LNCaP clone FGC (cell line): ENCODE data around the gene ADAM17.
A peak's percentile ranks its signal among the peaks of the same experiment; 100 is the strongest.
"Not testable (repeated sequence)": the region's sequence is repeated elsewhere in the genome, so short reads cannot be mapped to it uniquely, and the experiment has no call there.

Experiments used
- DNase-seq: peaks from one replicate; pipeline ENCODE4 v3.0.0-alpha.2; 2011; ENCODE audit warnings: low read depth
- H3K4me3 ChIP-seq: 2 replicates; pipeline ENCODE4 v1.5.1; 2011; ENCODE audit warnings: mild to moderate bottlenecking, low read depth, low read length, control low read depth
- TF ChIP-seq, protein P1 (sequence below): IDR thresholded peaks from 2 replicates; pipeline ENCODE4 v1.5.1; 2012; ENCODE audit warnings: mild to moderate bottlenecking; ENCODE audit not compliant: control insufficient read depth, insufficient read depth; ENCODE audit errors: extremely low read depth

The ADAM17 gene

DNA sequence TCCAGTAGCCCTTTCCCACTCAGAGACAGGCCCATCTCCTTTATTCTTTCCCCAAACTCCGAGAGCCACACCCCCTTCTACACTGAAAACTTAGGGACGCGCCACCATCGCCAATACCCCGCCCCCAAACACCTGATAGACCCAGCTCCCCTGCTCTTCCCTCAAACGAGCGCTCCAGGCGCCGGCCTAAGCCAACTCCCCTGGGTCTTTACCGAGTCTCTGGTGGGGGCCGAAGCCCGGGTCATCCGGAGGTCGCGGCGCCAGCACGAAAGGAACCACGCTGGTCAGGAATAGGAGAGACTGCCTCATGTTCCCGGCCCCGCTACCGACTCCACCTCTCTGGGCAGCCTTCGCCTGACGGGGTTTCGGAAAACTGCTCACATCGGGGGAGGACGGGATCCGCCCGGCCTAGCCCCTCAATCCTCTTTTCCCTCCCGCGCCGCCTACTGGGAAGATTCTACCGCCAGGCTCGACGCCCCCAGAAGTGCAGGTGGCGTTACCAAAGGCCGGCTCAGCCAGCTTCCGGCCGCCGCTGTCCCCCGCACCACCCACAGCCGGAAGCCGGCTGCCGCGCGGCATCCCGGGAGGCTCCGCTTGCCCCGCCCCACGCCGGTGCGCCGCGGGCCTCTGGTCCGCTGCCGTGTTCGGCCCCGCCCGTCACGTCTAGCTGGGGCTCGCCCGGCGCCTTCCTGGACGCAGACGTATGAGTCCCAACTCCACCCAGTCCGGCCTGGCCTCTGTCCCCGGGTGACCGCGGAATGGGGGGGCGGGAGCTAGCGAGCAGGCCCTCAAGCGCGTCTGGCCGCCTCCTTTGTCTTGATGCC, at the start of gene ADAM17:
ADAM17 (minus strand) TSS at position 534 of the 824 bp plus-strand sequence; CDS start at position 309, 225 bp downstream.
- peak within 1 kb of the TSS; percentile 97 for H3K4me3 ChIP-seq
- peak; percentile 88 for DNase-seq
- TF ChIP-seq, protein P1, sequence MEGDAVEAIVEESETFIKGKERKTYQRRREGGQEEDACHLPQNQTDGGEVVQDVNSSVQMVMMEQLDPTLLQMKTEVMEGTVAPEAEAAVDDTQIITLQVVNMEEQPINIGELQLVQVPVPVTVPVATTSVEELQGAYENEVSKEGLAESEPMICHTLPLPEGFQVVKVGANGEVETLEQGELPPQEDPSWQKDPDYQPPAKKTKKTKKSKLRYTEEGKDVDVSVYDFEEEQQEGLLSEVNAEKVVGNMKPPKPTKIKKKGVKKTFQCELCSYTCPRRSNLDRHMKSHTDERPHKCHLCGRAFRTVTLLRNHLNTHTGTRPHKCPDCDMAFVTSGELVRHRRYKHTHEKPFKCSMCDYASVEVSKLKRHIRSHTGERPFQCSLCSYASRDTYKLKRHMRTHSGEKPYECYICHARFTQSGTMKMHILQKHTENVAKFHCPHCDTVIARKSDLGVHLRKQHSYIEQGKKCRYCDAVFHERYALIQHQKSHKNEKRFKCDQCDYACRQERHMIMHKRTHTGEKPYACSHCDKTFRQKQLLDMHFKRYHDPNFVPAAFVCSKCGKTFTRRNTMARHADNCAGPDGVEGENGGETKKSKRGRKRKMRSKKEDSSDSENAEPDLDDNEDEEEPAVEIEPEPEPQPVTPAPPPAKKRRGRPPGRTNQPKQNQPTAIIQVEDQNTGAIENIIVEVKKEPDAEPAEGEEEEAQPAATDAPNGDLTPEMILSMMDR = peak; percentile 63

DNA sequence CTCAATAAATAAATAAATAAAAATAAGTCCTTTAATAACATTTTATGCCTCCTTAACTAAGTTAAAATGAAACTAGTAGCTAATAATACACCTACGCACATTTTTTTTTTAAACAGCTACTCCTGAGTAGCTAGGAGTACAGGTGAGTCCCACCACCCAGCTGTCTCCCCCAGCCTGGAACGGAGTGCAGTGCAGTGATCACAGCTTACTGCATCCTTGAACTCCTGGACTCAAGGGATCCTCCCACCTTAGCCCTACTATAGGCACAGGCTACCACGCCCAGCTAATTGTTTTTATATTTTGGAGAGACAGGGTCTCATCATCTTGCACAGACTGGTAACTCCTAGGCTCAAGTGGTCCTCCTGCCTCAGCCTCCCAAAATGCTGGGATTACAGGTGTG, 46.8 kb upstream of the ADAM17 start:
- H3K4me3 ChIP-seq = no peak overlapping the region
- DNase-seq = no peak
- TF ChIP-seq, protein P1 = no peak

DNA sequence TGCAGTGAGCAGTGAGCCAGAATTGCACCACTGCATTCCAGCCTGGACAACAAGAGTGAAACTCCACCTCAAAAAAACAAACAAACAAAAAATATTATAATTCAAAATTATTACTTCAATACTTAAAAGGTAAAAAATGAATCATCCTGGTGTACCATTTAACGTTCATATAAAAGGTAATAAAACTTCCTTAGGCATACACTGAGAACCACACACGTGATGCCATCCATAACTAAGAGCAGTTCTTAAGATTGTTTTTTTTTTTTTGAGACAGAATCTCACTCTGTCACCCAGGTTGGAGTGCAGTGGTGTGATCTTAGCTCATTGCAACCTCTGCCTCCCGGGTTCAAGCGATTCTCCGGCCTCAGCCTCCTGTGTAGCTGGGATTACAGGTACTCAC, 45.8 kb upstream of the ADAM17 start:
- TF ChIP-seq, protein P1 = no peak
- DNase-seq = no peak
- no peak overlapping the region for H3K4me3 ChIP-seq

DNA sequence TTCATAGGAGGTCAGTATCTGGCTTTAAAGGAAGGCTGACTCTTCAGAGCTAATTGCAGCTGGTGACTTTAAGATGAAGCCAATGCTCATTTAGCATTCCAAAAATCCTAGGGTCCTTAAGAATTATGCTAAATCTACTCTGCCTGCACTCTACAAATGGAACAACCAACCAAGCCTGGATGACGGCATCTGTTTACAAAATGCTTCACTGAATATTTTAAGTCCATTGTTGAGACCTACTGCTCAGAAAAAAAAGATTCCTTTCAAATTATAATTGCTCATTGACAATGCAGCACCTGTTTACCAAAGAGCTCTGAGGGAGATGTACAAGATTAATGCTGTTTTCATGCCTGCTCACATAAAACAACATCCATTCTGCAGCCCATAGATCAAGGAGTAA, 43.8 kb upstream of the ADAM17 start:
- no peak for DNase-seq
- TF ChIP-seq, protein P1 = no peak
- no peak overlapping the region for H3K4me3 ChIP-seq

DNA sequence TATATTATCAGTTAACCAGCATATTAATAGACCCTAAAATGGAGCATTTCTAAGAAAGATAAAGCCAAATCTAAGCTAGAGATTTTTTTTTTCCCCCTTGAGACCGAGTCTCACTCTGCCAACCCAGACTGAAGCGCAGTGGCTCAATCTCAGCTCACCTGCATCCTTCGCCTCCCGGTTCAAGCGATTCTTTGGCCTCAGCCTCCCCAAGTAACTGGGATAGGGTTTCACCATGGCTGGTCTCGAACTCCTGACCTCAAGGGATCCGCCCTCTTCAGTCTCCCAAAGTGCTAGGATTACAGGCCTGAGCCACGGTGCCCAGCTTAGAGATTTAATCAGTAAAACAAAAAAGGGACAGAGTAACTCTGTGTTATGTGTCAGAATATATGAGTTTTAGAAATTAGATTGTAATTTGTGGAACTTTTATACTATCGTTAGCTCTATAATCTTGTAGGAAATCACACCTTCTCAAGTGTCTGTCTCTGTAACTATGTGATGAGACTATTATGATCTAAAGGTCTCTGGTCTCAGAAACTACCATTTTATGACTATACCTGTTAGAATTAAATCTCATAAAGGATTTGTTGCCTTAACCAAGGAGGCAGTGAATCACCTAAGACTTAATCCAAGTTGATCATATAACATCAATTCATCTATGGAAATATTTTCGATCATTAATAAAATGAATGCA, 41.1 kb upstream of the ADAM17 start:
- no peak for DNase-seq
- H3K4me3 ChIP-seq = no peak overlapping the region
- TF ChIP-seq, protein P1 = no peak

DNA sequence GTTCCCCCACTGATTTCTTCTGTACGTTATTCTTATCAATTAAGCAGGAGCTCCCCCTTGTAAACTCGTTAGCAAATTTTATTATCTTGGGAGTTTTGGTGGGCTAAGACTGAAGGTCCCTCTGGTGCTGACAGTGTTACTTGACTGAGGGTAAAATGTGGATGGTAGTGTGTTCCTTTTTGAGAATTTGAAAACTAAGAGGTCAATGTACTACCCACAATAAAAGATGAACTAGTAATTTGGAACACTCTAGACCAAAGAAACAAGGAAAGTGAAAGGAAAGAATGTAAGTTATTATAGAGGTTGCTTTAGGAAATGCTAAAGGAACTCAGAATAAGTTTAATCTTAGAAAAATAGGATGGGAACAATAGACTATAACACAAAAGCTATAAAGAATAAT, 40.1 kb upstream of the ADAM17 start:
- H3K4me3 ChIP-seq = no peak overlapping the region
- no peak for DNase-seq
- TF ChIP-seq, protein P1 = no peak

DNA sequence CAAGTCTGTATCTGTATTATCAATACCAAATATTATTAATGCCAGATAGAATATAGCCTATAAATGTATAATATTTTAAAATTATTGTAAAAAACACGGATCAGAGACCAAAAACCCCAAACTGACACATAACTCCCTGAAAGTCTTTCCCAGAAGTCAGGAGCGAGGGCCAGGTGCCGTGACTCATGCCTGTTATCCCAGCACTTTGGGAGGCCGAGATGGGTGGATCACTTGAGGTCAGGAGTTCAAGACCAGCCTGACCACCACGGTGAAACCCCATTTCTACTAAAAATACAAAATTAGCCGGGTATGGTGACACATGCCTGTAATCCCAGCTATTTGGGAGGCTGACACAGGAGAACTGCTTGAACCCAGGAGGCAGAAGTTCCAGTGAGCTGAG, 39.6 kb upstream of the ADAM17 start:
- DNase-seq, H3K4me3 ChIP-seq: not testable (repeated sequence)
